HS-5 (cell line): Measurements from ENCODE around the gene USP6NL.
"Not testable (repeated sequence)": the region's sequence is repeated elsewhere in the genome, so short reads cannot be mapped to it uniquely, and the experiment has no call there.

Experiments used
- DNase-seq: peaks from one replicate; pipeline ENCODE4 v3.0.0-alpha.2; 2012; ENCODE audit warnings: low read depth

Gene USP6NL

DNA sequence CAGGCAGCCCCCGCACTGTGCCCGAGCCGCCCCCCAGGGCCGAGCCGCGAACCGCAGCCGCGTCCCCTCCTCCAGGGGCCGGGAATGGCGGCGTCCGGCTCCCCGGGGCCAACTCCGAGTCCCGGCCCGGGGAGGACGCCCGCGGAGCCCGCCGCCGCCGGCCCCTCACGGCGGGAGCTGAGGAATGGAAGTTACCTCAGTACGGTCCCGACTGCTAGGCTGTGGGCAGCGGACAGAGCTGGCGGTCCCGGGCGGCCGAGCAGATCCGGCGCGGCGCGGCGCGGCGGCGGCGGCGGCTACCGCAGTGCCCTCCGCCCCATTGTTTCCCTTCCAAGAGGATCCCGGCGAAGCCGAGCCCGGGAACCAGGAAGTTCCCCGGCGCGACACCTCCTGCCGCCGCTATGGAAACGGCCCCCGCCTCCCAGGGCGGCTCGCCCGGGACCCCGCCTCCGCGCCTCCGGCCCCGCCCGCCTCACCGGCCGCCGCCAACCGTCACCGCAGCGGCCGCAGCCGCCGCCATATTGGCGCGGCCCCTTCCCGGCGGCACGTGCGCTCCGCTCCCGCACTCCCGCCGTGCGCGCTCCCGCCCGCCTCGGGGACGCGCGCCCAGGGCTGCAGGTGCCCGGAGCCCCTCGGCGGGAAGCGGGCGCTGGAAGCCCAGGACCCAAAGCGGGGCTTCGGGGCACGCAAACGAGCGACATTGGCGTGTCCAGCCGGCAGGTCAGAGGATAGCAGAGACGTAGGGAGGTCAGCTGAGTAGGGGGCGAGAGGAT is at the start of gene USP6NL:
TSS of gene USP6NL (minus strand) at position 403 of the 773 bp plus-strand sequence. CDS start 14,016 bp downstream, outside the sequence.
- peak; percentile 10 for DNase-seq

DNA sequence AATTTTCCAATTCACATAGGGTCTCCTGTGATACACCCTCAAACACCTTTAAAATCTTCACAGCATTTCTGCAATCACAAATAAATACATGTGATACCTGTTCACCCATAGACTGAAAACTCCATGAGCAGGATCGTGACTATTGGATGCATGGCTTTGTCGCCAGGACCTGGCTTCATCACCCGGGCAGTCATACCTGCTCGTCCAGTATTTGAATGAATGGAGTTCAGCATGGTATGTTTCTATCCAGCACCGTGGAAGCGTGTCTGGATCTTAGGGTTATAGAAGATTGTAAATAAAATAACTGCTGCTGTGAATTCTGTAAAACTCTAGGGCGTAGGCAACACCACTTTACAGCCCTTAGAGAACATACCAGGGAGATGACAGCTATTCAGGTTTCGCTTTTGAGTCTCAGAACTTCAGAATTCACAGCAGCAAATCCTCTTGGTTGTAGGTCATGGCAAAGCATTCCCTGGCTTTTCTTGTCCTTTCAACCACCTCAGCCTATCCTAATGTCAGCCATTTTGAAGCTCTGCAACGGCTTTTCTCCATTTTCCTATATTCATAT is 47.4 kb upstream of the USP6NL start:
- no peak for DNase-seq

DNA sequence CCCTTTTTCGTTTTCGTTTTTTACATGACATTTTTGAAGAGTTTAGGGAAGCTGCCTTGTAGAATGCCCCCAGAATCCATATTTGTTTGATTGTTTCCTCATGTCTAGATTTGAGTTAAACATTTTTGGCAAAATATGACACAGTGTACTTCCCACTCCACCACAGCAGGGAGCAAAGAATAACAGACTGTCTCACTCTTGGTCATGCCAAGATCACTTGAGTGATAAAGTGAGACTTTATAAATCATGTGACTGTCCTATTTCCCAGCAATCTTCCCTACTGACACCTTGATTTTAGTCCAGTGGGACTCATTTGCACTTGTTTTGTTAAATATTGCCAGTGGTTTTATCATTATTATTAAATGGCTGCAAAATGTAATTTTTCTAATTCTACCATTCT is 44.4 kb upstream of the USP6NL start:
- DNase-seq = no peak

DNA sequence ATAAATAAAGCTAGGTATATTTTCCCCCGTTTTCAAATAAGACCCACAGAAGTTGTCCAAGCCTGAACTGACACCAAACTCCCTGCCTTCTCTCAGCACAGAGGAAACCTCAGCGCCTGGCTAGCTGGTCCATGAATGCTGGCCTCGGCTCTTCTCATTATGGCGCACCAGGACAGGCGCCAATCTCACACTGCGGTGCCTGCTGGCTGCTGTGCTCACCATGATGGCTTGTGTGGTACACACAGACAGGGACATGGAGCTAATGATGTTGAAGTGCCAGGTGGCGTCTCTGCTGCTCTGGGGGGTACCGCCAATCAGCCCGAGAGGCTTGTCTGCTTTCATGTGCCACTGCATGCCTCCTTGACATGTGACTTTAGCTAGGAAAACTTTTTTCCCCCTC is 43.2 kb upstream of the USP6NL start:
- no peak for DNase-seq

DNA sequence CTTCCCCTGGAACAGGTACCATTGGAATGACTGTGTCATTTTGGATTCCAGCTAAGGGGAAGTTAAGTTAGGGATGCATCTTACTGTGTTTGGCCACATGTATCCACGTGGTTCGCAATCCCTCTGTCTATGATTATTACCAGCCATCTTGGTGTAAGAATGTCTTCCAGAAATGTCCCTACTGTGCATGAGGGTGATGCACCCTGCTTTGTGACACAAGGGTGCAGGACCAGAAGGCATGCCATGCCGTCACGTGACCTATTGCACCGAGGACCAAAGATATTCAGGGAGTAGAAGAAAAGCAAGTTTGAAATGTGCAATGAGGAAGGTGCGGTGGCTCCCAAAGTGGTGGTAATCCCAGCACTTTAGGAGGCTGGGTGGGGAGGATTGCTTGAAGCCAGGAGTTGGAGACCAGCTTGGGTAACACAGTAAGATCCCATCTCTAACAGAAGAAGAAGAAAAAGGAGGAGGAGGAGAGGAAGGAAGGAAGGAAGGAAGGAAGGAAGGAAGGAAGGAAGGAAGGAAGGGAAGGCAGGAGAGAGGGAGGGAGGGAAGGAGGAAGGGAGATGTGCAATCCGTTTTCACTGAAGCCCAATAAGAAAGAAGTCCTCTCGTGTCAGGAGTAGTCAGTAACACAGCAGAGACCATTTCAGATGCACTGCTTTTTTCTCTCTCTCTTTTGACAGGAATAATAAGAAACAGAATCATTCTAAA is 42.5 kb upstream of the USP6NL start:
- DNase-seq = no peak

DNA sequence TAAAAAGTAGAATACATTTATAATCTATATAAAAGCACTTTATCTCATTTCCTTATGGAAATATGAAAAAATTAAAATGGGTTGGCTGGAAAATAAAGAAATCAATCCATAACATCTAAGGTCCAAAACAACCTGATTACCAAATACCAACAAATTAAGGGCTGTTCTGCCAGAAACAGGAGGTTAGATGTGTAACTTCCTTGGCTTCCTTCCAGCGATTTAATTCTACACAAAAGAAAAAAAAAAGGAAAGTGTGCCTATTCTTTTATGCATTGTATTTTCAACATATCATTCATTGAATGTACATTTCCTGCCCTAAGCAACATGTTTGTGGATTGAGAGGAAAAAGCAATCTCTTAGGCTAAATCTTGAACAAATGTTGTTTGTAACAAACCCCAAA is 36.2 kb upstream of the USP6NL start:
- no peak for DNase-seq

DNA sequence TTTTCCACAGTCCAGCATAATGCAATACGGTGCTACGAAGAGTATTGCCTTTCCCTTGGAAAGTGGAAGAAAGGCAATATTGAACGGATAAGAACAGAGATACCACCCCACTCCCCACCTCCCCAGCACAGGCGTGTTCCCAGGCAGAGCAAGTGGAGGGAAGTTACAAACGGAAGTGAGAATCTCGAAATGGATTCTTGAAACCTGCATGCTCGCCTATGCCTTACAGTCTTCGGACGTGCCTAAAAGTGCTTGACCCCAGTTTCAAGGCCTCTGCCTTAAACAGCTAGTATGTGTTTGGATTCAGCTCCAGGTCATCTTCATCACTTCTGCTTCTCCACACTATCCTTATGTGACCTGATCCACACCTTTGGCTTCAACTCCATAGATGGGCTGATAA is 35.0 kb upstream of the USP6NL start:
- no peak for DNase-seq

DNA sequence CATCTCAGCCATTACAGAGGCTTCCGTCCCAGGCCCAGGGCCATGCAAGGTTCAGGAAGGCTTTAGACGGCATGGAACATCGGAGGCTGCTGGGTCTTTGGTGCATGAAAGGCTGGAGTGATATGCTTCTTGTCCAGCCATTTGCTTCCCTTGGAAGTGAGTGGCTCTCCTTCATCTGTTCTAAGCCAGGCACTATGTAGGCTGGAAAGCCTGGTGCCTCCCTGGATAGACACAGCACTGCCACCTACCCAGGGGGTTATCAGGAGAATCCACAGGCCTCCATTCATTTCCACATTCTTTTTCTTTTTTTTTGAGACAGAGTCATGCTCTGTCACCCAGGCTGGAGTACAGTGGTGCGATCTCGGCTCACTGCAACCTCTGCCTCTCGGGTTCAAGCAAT is 31.6 kb upstream of the USP6NL start:
- no peak for DNase-seq

DNA sequence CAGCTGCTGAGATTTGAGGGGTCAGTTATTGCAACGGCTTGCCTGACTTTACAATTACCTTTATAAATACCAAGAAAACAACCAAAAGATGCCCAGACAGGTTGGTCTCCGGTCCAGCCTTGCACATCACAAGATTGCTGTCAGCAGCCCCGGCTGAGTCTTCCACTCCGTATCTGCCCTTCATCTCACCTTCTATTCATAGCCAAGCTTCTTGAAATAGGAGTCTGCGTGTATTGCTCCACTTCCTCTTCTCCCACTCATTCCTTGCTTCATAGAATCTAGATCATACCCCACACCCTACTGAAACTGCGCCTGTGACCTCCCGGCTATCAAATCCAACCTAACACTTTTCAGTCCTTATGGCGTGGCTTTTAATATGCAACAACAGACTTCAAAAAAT is 31.1 kb upstream of the USP6NL start:
- DNase-seq = no peak

DNA sequence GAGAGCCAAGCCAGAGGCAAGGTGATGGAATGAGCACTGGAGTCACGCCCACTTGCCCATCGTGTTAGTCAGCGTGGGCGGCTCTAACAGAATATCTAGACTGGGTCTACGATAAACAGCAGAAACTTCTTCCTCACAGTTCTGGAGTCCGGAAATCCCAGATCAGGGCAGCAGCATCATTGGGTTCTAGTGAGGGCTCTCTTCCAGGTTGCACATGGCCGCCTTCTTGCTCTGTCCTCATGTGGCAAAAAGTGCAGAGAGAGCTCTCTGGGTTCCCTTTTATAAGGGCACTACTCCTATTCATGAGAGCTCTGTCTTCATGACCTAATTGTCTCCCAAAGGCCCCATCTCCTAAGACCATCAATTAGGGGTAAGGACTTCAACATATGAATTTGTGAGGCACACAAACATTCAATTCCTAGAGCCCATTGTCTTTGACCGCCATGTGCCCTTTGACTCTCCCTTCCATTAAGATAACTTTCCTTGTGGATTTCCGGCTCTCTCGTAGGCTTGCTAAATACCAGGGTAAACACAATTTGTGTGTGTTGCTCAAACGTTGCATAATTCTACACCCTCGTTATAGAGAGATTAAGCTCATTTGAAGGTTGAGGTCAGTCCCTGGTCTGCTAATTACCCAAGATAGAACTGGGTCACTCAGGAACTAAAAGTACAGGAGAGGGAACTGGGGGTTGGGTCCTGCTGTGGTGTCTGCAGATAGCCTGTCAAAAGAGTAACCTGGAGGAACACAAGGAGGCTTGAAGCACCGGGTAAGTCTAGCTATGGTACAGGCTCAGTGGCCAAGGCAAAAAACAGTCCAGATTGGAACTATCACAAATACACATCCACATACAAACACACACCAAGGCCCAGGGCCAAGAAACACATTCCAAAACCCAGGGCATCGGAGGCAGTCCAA is 28.7 kb upstream of the USP6NL start:
- no peak for DNase-seq

DNA sequence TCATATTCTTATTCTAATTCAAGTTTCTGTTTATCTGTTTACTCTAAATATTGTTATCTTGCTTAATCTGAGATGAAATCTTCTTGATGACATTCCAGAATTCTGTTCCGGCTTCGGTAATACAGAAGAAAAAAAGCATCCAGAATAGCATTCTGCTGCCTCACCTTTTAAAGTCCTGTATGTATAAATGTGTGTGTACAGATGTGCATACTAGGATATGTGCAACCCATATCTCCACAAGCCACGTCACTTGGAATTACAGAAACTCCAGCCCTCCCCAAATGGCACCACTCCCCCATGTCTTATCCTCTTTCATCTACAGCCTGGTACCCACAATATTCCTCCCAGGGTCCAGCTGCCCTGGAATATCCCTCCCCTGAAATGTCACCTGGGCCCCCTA is 27.9 kb upstream of the USP6NL start:
- DNase-seq = no peak

DNA sequence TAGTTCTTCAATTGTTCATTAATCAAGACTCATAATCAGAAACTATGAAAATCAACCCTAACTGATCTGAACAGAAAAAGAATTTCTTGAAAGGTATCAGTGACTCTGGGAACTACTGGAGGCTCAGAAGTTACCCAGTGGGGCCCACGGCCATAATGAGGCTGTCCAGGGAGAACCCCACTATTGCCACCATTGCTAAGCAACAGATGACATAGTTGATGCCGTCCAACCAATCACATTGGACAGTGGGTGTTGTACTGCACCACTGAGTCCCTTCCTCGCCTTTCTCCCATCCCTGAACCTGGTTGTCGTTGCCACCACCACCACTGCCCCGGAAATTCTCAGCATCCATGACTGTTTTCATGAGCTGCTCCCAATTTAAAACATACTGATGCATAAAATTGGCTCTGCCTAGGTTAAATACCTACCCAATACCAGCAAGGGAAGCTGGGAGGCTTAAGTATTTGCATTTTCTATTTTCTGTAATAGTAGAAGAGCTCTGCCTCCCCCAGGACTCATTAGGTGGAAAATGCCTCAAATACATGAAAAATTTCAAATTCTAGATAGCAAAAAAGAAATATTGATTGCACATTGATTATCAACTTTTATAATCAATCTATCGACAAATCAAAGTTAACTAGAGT is 26.7 kb upstream of the USP6NL start:
- DNase-seq = no peak

DNA sequence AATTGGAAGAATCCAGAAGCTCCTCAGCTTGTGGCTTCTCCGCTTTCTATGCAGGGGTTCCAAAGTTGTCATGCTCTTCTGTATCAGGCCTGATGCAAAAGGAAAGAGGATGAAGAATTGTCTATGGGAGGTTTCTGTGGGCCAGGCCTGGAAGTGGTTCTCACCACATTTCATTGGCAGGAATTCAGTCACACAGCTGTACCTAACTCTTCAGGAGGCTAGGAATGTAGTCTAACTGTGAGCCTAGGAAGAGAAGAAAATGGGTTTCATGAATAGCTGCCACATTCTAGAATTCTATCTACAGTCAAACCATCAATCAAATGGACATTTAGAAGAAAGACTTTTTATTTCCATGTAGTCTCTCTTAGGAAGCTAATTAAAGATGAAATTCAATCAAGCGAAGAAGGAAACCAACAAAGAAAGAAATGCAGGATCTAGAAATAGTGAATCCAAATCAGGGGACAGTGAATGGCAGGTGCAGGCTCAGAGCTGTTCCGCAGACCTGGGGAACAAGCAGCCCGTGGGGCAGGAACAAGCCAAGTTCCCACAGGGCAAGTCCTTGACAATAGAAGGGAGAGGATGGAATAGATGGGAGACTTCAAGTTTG is 25.4 kb upstream of the USP6NL start:
- DNase-seq = no peak

DNA sequence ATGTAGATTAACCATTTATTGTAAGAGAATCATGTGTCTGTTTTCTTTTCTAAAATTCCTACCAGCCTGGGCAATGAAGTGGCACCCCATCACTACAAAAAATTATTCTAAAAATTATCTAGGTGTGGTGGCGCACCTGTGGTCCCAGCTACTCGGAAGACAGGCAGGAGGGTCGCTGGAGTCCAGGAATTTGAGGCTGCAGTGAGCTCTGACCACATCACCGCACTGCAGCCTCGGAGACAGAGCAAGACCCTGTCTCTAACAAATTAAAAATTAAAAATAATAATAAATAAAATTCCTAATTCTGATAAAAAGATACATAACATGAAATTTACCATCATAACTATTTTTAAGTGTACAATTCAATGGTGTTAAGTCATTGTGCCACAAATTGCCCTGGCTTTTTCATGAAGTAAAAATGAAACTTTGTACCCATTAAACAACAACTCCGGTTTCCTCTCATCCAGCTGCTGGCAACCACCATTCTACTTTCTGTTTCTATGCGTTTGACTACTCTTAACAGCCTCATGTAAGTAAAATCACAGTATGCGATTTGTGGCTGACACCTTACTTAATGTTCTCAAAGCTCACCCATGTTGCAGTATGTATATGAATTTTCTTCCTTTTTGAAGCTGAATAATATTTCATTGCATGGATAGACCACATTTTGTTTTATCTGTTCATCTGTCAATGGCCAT is 20.6 kb upstream of the USP6NL start:
- no peak for DNase-seq

DNA sequence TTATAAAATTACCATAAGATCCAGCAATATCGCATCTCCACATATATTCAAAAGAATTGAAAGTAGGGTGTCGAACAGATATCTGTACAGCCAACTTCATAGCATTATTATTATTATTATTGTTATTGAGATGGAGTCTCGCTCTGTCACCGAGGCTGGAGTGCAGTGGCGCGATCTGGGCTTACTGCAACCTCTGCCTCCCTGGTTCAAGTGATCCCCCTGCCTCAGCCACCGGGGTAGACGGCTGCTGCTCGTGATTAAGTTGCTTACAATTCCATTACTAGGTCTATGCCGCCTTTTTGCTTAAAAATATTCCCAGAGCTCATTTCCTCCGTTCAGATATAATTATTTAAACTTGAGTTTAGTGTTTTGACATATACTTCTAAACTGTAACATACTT is 19.8 kb upstream of the USP6NL start:
- DNase-seq = no peak

DNA sequence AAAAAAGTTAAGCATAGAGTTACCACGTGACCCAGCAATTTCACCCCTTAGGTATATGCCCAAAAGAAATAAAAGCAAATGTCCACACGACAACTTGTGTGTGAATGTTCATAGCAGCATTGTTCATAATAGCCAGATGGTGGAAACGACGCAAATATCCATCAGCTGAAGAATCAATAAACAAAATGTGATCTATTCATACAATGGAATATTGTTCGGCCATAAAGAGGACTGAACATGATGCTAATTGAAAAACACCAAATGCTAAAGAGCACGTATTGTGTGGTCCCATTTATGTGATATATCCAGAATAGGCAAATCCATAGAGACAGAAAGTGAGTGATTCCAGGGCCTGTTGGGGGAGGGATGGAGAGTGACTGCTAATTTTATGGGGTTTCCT is 18.3 kb upstream of the USP6NL start:
- DNase-seq = no peak

DNA sequence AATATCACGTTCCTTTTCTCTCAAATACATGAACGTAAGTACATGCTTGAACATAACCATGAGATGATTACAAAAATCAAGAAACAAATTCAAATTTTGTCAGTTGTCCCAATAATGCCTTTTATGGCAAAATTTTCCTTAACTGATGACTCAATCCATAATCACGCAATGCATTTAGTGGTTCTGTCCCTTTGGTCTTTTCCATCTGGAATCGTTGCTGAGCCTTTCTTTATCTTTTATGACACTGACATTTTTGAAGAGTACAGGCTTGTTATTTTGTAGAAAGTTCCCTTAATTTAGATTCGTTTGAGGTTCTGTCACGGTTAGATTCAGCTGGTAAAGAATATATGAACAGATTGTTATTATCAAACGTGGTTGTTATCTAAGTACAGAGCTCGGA is 16.5 kb upstream of the USP6NL start:
- DNase-seq = not testable (repeated sequence)

DNA sequence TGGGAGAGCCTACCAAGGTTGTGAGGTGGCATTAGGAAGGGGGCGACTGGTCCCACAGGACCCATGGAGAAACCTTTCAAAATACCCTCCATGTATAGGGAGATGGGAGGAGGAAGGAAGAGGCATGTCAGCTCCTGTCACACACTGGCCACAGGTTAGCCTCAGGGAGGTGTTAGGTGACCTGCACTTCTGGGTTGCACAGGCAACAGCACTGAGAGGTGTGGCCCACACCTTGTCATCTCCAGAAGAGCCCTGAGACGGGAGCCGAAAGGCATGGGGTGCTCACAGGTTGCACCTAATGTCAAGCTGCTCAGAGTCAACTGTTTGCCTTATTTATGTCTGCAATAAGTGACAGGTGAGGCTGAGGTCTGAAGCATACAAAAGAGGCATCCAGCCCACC is 14.6 kb upstream of the USP6NL start:
- DNase-seq = no peak

DNA sequence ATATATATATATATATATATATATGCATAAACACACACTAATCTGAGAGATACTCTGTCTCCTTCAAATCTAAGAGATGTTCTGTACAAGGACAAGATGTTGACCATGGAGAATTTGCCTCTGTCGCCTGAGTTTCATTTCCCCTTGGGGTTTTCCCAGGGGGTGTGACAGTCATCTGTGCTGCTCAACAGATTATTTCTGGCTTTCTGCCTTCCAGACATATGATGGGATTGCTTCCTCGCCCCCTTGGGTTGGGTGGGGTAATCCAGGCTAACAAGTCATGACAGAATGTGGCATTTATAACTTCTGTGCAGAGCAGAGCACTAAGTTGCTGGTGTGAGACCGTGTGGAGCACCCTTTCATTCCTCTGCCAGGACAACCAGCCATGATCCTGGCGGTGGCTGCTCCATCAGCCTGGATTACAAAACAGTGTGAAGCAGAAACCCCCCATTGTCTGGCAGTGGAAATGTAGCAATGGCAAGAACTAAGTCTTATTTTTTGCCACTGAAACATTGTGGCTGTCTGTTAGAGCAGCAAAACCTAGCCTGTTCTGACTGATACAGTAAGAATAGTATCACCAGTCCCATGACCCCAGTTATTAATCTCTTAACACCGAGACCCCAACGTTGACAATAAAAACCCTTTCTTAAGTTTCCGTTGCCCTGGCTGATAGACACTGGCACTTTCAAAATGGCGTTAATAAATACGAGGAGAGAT is 13.7 kb upstream of the USP6NL start:
- no peak for DNase-seq

DNA sequence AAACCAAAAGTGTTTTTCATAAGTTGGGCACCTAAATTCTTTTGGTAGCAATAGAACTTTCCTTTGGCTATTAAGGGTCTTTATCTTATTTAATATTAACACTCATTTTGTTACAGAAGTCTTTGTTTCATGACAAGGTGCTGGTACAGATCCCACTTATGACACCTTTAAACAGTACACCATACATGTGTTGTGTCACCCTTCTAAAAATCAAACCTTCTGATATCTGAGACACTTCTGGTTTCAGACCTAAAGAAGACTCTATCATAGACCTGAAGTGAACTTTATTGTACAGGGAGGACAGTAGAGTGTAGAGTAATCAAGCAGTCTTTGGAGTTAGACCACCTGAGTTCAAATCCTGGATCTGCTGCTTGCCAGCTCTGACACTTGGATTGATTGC is 5.8 kb upstream of the USP6NL start:
- DNase-seq = no peak
